Stimulated activated naive CD4-positive, alpha-beta T cell (primary cell): Measurements from ENCODE around the gene CEACAM18.
"Not testable (repeated sequence)": the region's sequence is repeated elsewhere in the genome, so short reads cannot be mapped to it uniquely, and the experiment has no call there.

ENCODE experiments used
- DNase-seq, 6 experiments: peaks; one replicate each; lab custom pipeline; 2025; lab: John Stamatoyannopoulos, UW

Gene CEACAM18

DNA sequence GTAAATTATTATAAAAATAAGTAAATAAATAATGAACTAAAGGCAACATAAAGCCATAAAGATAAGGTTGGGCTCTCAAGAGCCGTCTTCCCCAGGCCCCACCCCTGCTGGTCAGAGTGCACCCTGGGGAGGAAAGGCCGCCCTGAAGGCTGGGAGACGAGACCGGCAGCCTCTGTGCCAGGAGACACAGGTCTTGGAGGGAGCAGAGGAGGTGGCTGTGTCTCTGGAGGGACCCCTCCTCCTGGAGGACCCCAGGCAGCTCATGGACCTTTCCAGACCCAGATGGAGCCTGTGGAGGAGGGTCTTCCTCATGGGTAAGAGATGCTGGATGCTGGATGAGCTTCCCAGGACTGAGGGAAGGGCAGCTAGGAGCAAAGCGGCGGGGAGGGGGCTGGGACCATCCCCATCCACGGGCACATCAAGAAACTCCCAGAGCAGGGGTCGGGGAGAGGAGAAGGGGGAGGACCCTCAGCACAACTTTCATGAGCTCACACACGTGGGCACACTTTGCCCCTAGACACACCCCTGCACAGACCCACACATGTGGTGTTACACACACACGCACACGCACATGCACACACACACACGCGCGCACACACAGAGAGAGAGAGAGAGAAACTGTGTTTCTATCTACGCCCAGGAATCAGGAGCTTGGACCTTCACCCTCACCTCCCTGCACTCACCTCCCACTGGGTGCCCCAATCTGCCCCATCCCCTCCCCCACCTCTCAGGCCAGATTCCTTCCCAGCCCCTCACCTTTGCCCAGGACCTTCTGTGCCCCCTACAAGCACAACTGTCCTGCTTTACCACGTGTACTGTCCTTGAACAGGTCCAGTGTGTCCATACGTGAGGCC is at the start of gene CEACAM18:
TSS of gene CEACAM18 (plus strand) at position 159 of the 854 bp plus-strand sequence.
- no peak for DNase-seq

DNA sequence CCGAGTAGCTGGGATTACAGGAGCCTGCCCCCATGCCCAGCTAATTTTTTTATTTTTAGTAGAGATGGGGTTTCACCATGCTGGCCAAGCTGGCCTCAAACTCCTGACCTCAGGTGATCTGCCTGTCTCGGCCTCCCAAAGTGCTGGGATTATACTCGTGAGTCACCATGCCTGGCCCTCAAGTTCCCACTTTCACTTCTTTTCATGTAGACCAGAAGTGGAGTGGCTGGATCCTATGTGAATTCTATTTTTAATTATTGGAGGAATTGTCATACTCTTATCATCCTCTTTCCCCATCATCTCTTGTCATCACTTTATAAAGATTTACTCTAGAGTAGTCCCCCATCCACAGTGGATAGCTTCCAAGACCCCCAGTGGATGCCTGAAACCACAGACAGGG is 48.1 kb upstream of the CEACAM18 start:
- DNase-seq: no peak

DNA sequence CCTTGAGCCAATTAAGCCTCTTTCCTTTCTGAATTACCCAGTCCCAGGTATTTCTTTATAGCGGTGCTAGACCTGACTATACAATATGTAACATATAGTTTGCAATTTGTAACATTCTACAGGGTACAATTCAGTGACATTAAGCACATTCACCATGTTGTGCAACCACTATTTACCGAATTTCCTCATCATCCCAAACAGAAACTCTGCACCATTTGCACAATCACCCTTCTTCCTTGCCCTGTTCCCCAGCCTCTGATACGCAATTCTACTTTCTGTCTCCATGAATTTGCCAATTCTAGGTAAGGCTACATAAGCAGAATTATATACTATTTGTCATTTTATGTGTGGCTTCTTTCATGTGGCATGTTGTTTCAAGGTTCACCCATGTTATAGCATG is 47.2 kb upstream of the CEACAM18 start:
- no peak for DNase-seq

DNA sequence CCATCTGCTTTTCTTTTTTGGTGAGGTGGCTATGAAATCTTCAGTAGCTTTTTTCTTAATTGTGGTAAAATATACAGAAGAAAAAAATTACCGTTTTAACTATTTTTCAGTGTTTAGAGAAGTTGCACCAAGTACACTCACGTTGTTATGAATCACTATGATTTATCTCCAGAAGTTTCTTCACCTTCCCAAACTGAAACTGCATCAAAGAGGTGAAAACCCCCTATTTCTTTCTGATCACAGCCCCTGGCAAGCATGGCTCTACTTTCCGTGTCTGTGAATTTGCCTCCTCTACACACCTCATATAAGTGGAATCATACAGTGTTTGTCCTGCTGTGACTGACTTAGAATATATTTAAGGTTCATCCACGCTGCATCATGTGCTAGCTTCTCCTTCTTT is 45.3 kb upstream of the CEACAM18 start:
- no peak for DNase-seq

DNA sequence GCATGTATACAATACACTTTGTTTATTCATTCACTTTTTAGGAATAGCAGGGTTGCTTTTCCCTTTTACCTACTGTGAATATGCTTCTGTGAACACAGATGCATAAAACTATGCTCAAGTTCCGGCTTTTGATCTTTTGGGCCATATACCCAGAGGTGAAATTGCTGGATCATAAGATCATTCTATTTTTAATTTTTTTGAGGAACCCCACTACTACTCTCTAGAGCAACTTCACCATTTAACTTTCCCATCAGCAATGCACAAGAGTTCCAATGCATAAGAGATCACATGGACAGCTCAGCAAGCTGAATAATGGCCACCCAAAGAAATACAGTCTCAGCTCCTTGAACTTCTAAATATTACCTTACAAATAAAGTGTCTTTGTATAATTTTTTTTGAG is 43.9 kb upstream of the CEACAM18 start:
- DNase-seq: no peak

DNA sequence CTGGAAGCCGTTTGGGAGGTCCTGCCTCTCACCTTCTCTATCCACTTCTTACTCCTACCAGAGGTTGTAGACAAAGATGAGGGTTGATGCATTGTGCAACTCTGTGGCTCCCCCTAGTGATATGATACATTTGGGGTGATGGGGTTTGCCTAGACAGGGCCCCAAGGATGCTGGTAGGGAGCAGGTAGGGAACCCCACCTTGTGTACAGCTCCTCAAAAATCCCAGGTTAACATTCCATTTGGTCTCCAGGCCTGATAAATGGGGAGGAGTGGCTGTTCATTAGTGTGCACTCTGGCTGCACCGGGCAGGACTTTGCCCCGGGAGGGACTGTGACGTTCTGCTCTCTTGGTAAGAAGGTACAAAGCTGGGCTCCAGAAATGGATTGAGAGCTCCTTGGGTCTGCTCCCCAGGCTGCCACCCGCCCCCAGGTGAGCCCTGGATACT is 39.3 kb upstream of the CEACAM18 start:
- DNase-seq: peak in 2 of 6 experiments; percentile 13 to 36

DNA sequence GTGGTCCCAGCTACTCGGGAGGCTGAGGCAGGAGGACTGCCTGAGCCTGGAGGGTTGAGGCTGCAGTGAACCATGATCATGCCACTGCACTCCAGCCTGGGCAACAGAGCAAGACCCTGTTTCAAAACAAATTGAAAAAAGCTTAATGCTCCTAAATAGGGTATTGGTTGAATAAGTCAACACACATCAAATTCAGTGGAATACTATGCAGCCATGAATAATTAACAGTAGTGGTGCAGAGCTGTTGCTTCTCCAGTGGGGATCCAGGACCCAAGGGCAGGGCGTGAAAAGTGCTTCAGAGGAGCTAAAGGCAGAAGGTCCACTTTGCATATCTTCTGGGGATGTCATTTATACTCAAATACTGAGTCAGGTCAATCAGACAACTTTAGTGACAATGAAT is 38.3 kb upstream of the CEACAM18 start:
- no peak for DNase-seq

DNA sequence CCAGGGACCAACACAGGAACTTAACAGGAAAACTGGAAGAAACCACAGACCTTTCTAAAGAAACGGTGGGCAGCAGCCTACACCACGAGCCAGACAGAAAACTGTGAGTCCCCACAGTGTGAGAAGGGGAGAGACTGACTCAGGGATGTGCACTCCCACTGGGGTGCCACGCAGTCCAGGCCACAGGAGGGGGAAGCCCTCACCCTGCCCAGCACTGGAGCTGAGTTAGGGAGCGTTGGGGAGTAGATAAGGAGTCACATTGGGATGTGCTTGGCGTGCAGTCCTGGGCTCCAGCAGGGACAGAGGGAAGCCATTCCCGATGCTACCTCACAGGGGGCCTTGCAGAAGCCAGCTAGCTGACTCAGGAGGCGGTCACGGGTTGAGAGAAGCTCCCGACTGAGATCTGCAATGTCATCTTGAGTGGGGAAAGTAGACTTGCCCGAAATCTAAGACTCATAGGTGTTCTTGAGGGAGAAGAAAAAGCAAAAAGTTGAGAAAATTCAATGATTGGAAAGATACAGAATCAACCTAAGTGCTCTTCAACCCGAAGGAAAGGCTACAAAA is 37.4 kb upstream of the CEACAM18 start:
- no peak for DNase-seq

DNA sequence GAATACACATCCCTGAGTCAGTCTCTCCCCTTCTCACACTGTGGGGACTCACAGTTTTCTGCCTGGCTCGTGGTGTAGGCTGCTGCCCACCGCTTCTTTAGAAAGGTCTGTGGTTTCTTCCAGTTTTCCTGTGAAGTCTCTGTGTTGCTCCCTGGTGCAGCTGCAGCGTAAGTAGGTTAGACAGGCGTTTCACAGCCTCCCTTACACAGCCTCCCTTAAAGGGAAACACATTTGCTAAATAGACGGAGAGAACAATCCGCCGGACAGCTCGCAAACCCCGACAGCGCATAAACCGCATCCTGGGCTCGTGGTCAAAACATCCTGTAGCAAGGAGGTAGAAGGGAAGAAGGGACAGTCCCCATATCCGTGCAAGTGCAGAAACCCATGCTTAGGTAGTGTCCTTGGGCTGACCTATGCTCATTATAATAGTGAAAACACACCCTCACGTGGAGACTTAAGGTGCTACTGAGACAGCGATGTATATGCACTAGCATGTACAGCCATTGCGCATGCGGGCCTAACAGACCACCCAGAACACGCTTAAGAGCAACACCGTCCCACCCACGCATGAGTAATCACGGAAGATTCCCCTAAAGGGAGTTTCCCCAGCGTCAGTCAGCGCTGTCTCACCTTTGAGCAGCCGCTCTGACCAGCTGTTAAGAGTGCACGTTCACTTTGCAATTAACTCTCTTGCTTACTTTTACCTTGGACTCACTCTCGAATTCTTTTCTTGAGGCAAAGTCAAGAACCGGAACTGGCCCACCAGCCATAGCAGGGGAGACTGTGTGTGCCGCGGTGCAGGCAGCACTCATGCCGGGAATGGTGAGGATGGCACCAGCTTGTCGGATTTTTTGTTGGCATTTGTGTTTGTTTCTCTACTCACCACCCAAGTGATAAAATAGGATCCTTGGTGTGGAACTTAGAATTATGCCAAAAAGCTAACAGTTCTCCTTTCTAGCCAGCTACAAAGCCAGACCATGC is 36.6 kb upstream of the CEACAM18 start:
- peak; percentile 44 to 77 (median 62) for DNase-seq

DNA sequence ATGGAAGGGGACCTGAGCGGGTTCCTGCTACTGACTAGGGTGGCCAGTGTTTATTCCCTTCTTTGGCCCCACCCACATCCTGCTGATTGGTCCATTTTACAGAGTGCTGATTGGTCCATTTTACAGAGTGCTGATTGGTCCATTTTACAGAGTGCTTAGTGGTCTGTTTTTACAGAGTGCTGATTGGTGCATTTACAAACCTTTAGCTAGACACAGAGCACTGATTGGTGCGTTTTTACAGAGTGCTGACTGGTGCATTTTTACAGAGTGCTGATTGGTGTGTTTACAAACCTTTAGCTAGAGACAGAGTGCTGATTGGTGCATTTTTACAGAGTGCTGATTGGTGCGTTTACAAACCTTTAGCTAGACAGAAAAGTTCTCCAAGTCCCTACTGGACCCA is 30.8 kb upstream of the CEACAM18 start:
- DNase-seq: not testable (repeated sequence)

DNA sequence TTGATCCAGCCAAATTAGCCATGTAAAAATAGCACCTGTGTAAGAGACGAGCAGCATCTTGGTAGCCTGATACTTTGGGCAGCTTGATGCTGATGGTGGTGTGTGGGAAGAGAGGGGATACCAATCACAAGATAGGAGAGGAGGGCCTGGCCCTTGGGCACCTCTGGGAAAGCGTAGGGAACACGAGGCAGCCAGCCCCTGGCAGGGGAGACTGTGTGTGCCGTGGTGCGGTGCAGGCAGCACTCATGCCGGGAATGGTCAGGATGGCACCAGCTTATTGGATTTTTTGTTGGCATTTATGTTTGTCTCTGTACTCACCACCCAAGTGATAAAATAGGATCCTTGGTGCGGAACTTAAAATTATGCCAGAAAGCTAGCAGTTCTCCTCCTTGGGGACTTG is 30.3 kb upstream of the CEACAM18 start:
- DNase-seq: no peak

DNA sequence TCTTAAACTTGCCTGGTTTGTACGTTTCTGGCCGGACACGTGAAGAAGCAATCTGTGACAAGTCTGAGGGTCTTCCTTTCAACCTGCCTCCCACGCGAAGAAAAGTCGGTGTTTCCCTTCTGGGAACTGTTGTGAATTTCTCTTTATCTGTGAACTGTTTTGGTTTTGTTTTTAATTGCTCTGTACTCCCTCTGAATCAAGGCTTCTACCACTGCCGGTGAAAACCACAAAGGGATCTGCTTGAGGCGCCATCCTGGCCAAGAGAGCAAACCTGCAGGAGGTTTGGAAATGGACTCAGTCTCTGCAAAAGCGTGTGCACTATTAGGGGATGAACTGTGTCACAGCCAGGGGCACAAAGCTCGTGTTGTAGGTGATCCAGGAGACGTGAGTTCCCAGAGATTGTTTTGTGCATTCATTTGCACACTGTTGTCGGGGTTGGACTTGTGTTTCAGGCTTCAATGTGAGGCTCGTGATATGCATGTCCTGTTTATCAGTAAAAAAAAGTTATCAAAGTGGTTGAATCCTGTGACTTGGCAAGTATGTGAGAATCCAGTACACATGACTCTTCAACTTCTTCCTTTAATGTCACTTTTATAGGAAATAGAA is 29.8 kb upstream of the CEACAM18 start:
- no peak for DNase-seq

DNA sequence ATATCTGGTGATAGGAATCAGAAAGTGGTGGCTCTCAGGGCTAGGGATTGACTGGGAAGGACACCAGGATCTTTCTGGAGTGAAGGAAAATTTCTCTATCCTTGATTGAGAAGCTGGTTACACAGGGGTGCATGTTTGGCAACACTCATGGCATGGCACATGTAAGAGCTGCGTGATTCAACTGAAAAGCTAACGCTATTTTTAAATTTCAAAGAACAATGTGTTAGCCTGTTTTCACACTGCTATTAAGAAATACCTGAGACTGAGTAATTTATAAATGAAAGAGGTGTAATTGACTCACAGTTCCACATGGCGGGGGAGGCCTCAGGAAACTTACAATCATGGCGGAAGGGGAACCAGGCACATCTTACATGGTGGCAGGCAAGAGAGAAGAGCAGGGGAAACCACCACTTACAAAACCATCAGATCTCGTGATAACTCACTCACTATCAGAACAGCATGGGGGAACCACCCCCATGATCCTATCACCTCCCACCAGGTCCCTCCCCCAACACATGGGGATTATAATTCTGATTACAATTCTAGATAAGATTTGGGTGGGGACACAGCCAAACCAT is 27.5 kb upstream of the CEACAM18 start:
- DNase-seq: no peak

DNA sequence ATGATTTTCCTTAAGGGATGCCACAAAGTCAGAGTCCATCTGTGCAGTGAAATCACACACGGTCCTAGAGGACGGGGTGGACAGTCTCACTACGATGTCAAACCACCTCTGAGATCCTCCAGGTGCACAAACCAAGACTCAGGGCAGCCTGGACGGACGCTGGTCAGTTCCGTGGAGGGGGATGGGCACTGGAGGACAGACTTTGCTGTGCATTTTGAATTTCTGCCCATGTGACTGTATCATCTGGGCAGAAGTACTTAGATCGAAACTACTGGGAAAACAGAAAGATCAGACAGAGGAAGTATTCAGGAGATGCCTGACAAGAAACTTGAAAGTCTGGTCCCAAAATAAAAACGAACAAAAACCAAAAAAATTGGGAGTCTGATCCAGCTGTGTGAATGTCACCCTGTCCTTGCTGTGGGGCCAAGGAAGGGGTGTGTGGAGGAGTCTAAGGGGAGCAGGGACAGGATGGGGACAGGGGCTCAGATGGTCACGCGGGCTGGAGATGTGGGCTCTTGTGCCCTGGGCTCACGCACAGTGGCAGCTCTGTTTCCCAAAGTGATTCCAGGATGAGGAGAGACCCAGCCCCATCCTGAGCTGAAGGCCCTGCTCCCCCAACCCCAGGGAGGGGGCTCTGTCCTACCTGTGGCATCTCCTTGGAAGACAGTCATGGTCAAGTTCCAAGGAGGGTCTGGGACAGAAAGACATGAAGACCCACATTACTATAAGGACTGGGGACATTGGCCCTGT is 21.6 kb upstream of the CEACAM18 start:
- no peak for DNase-seq

DNA sequence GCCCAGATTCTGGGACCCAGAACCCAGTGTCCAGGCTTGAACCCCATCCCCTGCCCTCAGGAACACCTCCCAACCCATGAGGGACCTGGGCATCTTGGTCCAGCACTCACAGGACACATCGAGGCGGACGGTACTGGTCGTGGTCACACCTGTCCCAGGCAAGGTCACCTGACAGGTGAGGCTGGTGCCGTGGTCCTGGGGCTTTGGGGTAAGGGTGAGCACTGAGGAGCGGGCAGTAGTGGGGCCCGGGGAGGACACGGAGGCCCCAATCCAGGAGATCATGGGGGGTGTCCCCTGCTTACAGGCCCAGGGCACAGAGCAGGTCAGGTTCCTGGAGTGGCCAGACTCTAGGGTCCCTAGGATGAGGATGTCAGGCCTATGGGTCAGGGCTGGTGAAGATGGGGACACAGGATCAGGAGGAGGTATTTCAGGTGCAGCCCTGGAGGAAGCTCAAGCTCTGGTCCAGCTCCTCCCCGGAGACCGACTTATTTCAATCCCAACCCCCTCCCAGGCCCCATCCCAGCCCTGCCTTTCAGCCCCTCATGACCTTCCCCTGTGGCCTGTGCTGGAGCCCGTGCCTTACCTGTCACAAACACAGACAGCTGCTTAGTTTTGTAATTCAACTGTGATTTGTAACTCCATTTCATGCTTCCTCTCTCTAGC is 20.9 kb upstream of the CEACAM18 start:
- no peak for DNase-seq

DNA sequence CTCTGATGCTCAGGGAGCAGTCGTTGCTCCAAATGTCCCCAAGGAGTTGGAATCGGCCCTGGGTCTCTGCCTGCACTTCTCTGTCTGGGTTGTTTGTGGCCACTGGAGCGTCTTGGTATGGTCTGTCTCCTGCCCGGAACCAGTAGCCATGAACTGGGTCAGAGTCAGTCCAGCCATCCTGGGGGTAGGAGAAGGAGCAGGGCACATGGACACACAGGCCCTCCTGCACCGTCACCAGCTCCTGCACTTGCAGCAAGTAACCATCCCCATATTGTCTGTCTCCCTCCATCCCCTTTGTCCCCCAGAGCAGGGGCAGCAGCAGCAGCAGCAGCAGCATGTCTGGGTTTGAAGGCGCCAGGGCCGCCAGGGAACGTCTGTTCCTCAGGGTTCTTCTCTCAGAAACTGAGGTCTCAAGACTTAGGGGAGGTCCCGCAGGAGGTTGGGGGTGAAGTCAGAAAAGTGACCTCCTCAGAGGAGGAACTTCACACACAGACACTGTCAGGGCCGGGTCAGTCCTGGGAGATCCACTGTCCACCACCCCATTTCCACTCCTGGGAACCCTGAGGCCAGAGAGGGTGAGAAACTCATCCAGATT is 20.2 kb upstream of the CEACAM18 start, which contains the start of gene SIGLEC8:
TSS of gene SIGLEC8 (minus strand) at position 404 of the 595 bp plus-strand sequence. CDS start at position 337, 67 bp downstream.
- DNase-seq: no peak

DNA sequence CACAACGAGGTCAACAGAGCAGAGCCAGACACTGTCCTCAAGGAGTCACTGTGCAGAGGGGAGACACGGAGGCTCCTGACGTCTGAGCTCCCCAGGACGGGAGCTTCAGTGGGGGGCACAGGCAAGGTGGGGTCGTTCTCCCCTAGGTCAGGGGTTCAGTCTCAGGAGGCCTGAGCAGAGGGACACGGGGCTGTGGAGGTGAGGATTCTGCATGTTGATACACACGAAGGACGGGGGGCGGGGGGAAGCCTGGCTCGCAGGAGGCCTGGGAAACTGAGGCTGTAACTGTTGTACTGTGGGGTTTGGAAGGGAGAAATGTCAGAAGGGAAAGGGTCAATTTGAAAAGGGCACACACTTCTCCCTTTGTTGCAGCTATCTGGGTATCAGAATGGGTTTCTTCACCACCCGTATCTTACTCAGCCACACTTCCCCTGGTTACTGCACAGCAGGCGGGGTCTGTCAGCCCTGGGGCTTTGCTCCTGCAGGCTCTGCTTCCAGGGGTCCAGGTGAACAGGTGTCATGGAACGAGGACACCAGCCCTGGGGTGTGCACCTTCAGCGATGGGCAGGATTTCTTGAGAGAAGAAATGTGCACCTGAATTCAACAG is 19.3 kb upstream of the CEACAM18 start:
- DNase-seq: no peak

DNA sequence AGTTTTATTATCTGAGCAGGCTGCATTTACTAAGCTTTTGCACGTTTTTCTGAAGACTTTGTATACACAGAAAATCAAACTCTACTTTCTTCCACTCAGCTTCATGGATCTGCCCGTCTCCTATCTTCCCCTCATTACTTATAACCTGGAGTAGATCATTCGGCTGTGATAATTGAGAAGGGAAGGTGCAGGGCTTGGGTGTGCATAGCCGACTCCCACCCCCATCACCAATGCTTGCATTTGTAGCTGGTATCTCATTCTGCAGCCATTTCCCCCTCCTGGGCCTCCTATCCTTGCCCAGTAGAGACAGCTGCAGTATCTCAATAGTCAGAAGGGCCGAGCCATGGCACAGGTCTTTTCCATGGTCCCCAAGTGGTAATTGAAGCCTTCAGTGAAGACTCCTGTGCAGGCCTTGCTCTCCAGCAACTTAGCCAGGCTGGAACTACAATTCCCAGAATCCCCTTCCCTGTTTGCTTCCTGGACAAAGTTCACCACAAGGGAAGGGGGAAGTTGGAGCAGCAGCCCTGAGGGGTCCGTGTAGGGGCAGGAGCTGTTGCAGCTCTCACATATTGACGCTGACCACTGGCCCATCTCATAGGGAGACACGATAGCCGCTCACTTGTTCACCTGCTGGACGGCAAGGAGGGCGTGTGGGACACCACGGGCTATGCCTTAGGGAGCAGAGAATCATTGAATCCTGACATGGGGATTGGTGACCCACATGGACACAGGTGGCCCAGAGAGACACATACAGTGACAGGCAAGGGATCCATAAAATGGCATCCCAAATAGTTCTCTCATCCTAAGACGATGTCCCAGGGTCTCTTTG is 18.0 kb upstream of the CEACAM18 start:
- no peak for DNase-seq
